Epithelial cell of esophagus (primary cell): Measurements from ENCODE around the gene SPATA12.
A peak's percentile ranks its signal among the peaks of the same experiment; 100 is the strongest.

Experiments
- DNase-seq: peaks from one replicate; pipeline ENCODE4 v3.0.0; 2010; ENCODE audit warnings: low read depth
- H3K4me3 ChIP-seq: 2 replicates; pipeline ENCODE4 v1.5.1; 2011; ENCODE audit warnings: mild to moderate bottlenecking, low read length, control low read depth
- TF ChIP-seq, protein P1 (sequence below): IDR thresholded peaks from 2 replicates; pipeline ENCODE4 v1.5.1; 2011; ENCODE audit warnings: low read depth, mild to moderate bottlenecking, low read length, control low read depth, inconsistent platforms; ENCODE audit not compliant: insufficient read depth; ENCODE audit errors: missing control alignments

Gene SPATA12

DNA sequence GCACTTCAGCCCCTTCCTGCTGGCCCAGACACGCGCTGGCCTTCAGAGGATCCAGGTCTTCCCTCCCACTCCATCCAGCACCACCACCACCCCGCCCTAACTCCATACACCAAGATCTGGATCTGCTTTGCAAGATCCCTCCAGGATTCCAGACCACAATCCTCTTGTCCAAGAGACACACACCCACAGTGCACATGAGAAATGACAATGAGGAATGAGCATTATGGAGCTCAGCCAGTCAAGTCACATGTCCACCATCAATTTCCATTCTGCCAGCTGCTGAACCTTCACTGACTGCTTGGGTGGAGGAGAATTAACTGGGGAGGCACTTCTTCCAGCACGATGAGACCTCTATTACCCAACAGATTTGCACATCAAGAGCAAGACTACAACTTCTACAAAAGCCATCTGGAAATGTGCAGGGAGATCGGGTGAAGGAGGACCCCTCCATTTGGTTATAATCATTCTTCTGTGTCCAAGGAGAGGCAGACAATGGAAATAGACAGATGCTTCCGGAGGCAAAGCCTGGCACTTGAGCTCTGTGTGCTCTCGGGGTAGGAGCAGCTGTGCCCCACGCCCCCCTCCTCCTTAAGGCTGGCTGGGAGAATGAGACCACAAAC is 12.3 kb upstream of the SPATA12 start:
- no peak for DNase-seq

DNA sequence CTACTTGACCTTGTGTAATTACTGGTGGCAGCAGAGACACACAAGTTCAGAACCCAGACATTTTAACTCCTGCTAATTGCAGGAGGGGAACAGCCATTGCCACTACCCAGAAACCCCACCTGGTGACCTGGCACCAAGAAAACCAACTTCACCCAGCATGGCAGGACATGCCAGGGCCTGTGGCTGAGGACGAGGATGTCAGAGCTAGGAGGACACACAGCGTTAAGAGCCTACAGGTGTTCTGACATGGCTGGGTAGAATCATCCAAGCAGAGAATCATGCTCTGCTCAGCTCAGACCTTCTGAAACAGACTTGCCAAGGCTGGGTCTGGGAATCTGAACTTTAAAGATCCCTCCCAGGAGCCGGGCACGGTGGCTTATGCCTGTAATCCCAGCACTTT is 11.7 kb upstream of the SPATA12 start:
- TF ChIP-seq, protein P1, sequence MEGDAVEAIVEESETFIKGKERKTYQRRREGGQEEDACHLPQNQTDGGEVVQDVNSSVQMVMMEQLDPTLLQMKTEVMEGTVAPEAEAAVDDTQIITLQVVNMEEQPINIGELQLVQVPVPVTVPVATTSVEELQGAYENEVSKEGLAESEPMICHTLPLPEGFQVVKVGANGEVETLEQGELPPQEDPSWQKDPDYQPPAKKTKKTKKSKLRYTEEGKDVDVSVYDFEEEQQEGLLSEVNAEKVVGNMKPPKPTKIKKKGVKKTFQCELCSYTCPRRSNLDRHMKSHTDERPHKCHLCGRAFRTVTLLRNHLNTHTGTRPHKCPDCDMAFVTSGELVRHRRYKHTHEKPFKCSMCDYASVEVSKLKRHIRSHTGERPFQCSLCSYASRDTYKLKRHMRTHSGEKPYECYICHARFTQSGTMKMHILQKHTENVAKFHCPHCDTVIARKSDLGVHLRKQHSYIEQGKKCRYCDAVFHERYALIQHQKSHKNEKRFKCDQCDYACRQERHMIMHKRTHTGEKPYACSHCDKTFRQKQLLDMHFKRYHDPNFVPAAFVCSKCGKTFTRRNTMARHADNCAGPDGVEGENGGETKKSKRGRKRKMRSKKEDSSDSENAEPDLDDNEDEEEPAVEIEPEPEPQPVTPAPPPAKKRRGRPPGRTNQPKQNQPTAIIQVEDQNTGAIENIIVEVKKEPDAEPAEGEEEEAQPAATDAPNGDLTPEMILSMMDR: no peak
- H3K4me3 ChIP-seq: no peak overlapping the region
- peak; percentile 38 for DNase-seq

More for the DNA sequence above, 12.3 kb upstream of the SPATA12 start:
- no peak overlapping the region for H3K4me3 ChIP-seq
- TF ChIP-seq, protein P1: no peak

DNA sequence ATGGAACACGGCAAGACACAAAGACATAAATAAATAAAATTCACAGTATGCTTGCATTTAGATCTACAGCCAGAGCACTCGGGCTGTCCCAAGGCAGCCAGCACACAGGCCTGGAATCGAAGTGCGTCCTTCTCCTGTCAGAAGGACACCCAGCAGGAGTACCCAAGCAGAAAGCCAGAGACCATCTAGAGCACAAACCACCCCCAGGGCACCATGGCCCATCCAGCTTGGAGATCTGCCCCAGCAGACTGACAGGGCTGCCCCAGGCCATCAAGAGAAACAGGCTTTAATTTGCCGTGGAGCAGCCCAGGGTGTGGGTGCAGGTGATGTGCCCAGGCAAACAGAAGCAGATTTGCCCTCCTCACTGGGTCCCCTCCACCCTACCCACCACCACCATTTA is 7.8 kb upstream of the SPATA12 start:
- TF ChIP-seq, protein P1: no peak
- H3K4me3 ChIP-seq: no peak overlapping the region
- DNase-seq: no peak

DNA sequence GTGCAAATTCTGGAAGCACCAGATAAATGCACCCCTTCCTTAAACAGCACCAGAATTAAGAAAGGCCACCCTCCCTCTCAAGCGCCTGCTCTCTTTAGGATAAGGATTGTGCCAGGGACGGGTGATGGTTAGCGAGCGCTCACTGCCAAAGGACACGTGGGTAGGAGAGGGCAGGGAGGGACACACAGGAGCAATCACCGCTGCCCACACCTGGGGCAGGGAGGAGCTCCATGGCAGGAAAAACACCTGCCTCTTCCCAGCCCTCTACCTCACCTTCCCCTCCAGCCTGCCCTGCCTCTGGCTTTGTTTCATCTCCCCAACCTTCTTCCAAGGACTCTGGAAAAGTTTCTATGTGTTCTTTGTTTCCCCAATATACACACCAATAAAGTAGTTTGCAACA is 7.3 kb upstream of the SPATA12 start:
- DNase-seq: no peak
- TF ChIP-seq, protein P1: no peak

DNA sequence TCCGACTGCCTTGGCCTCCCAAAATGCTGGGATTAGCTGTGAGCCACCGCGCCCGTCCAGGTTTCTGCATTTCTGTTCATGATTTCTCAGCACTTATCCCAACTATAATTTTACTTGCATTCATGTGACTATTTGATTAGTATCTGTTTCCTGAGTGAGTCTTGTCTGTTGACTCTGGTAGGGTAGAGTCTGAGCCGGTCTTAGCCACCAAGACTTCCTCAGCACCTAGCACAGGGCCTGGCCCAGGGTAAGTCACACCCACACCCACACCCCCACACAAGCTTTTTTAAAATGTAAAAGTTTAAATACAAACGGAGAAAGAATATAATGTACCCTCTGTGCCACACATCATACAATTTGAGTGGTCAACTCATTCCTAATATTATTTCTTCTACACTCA is 3.1 kb upstream of the SPATA12 start:
- DNase-seq: no peak
- TF ChIP-seq, protein P1: no peak
- no peak overlapping the region for H3K4me3 ChIP-seq

More for the DNA sequence above, 7.3 kb upstream of the SPATA12 start:
- no peak overlapping the region for H3K4me3 ChIP-seq

DNA sequence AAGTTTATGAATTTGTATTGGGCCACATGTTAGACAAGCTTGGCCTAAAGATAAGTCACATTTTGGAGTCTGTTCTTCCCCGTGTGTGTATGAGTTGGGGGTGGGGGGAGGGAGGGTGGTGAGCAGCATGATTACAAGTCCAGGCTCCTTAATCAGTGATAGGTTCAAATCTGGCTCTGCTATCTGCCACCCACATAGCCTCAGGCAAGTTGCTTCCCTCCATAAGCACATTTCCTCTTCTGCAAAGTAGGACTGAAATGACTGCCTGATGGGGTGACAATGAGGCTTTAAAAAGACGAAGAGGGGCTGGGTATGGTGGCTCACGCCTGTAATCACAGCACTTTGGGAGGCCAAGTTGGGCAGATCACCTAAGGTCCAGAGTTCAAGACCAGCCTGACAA is 1.1 kb upstream of the SPATA12 start:
- no peak overlapping the region for H3K4me3 ChIP-seq
- TF ChIP-seq, protein P1: no peak
- peak; percentile 47 for DNase-seq

DNA sequence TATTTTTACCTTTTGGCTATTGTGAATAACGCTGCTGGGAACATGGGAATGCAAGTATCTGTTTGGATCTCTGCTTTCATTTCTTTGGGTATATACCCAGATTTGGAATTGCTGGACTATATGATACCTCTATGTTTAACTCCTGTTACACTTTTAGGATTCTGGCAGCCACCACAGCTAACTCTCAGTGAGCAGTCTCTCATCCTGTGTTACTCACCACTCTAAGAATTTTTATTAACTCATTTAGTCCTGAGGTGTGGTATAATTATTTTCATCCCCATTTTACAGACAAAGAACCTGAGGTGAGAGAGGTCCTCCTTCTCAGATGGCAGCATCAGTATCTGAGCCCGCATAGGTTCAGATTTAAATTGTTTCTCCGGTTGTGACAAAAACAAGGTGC is 1.1 kb downstream of the SPATA12 start:
- DNase-seq: peak; percentile 54
- no peak overlapping the region for H3K4me3 ChIP-seq
- TF ChIP-seq, protein P1: no peak
